ENCODE measurements around the gene TREX2. TPM values are rescaled to one million over a fixed set of nuclear protein-coding genes. Genes with fewer than 3 reads are reported as not detected.

Gene TREX2
- total RNA-seq, 2 donors from 2014 or later = 2.5 TPM

GRCh38 chrX:153469811-153470410 is 24.1 kb upstream of the TREX2 start:
- no peaks in the 10 kb centered on the region for H3K4me1 Mint-ChIP-seq
- ATAC-seq (replicated peaks) = peak; percentile 41
- H3K9me3 Mint-ChIP-seq = no peaks in the 10 kb centered on the region
- H3K36me3 Mint-ChIP-seq (ENCODE audit: low read depth) = peaks cover 11% of the 10 kb centered on the region
- peak overlapping the region; percentile 67 for H3K4me3 Mint-ChIP-seq
- no peak overlapping the region for H3K27ac Mint-ChIP-seq
- no peaks in the 10 kb centered on the region for H3K27me3 Mint-ChIP-seq

GRCh38 chrX:153468008-153468580 is 22.2 kb upstream of the TREX2 start:
- no peak overlapping the region for H3K27ac Mint-ChIP-seq
- H3K36me3 Mint-ChIP-seq (ENCODE audit: low read depth) = peaks cover 20% of the 10 kb centered on the region
- H3K9me3 Mint-ChIP-seq = no peaks in the 10 kb centered on the region
- H3K27me3 Mint-ChIP-seq = no peaks in the 10 kb centered on the region
- no peaks in the 10 kb centered on the region for H3K4me1 Mint-ChIP-seq
- ATAC-seq (replicated peaks) = no peak
- H3K4me3 Mint-ChIP-seq = no peak overlapping the region

GRCh38 chrX:153465691-153466380 is 20.0 kb upstream of the TREX2 start:
- H3K27ac Mint-ChIP-seq = no peak overlapping the region

GRCh38 chrX:153464116-153464515 is 18.3 kb upstream of the TREX2 start:
- Mint-ChIP-seq H3K27ac (no peak overlapping the region), H3K4me1 (no peaks in the 10 kb centered on the region), H3K9me3 (no peaks in the 10 kb centered on the region), H3K36me3 (ENCODE audit: low read depth) (peaks cover 51% of the 10 kb centered on the region), H3K27me3 (no peaks in the 10 kb centered on the region), H3K4me3 (no peak overlapping the region)
- ATAC-seq (replicated peaks) = no peak

More at GRCh38 chrX:153465691-153466380, 20.0 kb upstream of the TREX2 start:
- ATAC-seq (replicated peaks) = no peak
- Mint-ChIP-seq H3K27me3 (no peaks in the 10 kb centered on the region), H3K4me3 (no peak overlapping the region), H3K4me1 (no peaks in the 10 kb centered on the region), H3K36me3 (ENCODE audit: low read depth) (peaks cover 35% of the 10 kb centered on the region), H3K9me3 (no peaks in the 10 kb centered on the region)

GRCh38 chrX:153463556-153463955 is 17.7 kb upstream of the TREX2 start:
- no peak for ATAC-seq (replicated peaks)
- Mint-ChIP-seq H3K4me1 (no peaks in the 10 kb centered on the region), H3K9me3 (no peaks in the 10 kb centered on the region), H3K4me3 (no peak overlapping the region), H3K27me3 (no peaks in the 10 kb centered on the region), H3K36me3 (ENCODE audit: low read depth) (peaks cover 57% of the 10 kb centered on the region), H3K27ac (no peak overlapping the region)

GRCh38 chrX:153463031-153463430 is 17.2 kb upstream of the TREX2 start:
- Mint-ChIP-seq H3K4me1 (no peaks in the 10 kb centered on the region), H3K4me3 (no peak overlapping the region), H3K27ac (no peak overlapping the region), H3K27me3 (no peaks in the 10 kb centered on the region), H3K9me3 (no peaks in the 10 kb centered on the region), H3K36me3 (ENCODE audit: low read depth) (peaks cover 60% of the 10 kb centered on the region)
- no peak for ATAC-seq (replicated peaks)

GRCh38 chrX:153462291-153462690 is 16.4 kb upstream of the TREX2 start:
- peaks cover 52% of the 10 kb centered on the region for H3K36me3 Mint-ChIP-seq (ENCODE audit: low read depth)
- no peak for ATAC-seq (replicated peaks)
- H3K9me3 Mint-ChIP-seq = no peaks in the 10 kb centered on the region
- H3K4me1 Mint-ChIP-seq = no peaks in the 10 kb centered on the region
- H3K4me3 Mint-ChIP-seq = no peak overlapping the region
- H3K27me3 Mint-ChIP-seq = no peaks in the 10 kb centered on the region
- no peak overlapping the region for H3K27ac Mint-ChIP-seq

GRCh38 chrX:153460826-153461225 is 15.0 kb upstream of the TREX2 start:
- peaks cover 53% of the 10 kb centered on the region for H3K36me3 Mint-ChIP-seq (ENCODE audit: low read depth)
- no peaks in the 10 kb centered on the region for H3K27me3 Mint-ChIP-seq
- peak; percentile 37 for ATAC-seq (replicated peaks)
- no peaks in the 10 kb centered on the region for H3K4me1 Mint-ChIP-seq
- H3K9me3 Mint-ChIP-seq = no peaks in the 10 kb centered on the region
- no peak overlapping the region for H3K27ac Mint-ChIP-seq
- H3K4me3 Mint-ChIP-seq = no peak overlapping the region

- Mint-ChIP-seq H3K36me3 (ENCODE audit: low read depth) (peaks cover 53% of the 10 kb centered on the region), H3K4me3 (no peak overlapping the region), H3K4me1 (no peaks in the 10 kb centered on the region), H3K9me3 (no peaks in the 10 kb centered on the region), H3K27me3 (no peaks in the 10 kb centered on the region), H3K27ac (no peak overlapping the region)
- ATAC-seq (replicated peaks) = no peak
These were observed 14.1 kb upstream of the TREX2 start for GRCh38 chrX:153459986-153460385.

- ATAC-seq (replicated peaks) = no peak
- H3K4me3 Mint-ChIP-seq = no peak overlapping the region
- no peaks in the 10 kb centered on the region for H3K4me1 Mint-ChIP-seq
- H3K36me3 Mint-ChIP-seq (ENCODE audit: low read depth) = peaks cover 52% of the 10 kb centered on the region
- H3K27me3 Mint-ChIP-seq = no peaks in the 10 kb centered on the region
- no peak overlapping the region for H3K27ac Mint-ChIP-seq
- no peaks in the 10 kb centered on the region for H3K9me3 Mint-ChIP-seq
These were observed 12.6 kb upstream of the TREX2 start for GRCh38 chrX:153458476-153458875.

- Mint-ChIP-seq H3K4me3 (no peak overlapping the region), H3K4me1 (no peaks in the 10 kb centered on the region), H3K9me3 (no peaks in the 10 kb centered on the region), H3K36me3 (ENCODE audit: low read depth) (peaks cover 53% of the 10 kb centered on the region), H3K27me3 (no peaks in the 10 kb centered on the region), H3K27ac (no peak overlapping the region)
- ATAC-seq (replicated peaks) = no peak
These were observed 12.1 kb upstream of the TREX2 start for GRCh38 chrX:153457827-153458466.

- no peak overlapping the region for H3K27ac Mint-ChIP-seq
- no peak for ATAC-seq (replicated peaks)
- H3K36me3 Mint-ChIP-seq (ENCODE audit: low read depth) = peaks cover 55% of the 10 kb centered on the region
These were observed 11.4 kb upstream of the TREX2 start for GRCh38 chrX:153457136-153457825.

GRCh38 chrX:153456704-153457103 is 10.8 kb upstream of the TREX2 start:
- H3K36me3 Mint-ChIP-seq (ENCODE audit: low read depth) = peaks cover 57% of the 10 kb centered on the region
- ATAC-seq (replicated peaks) = no peak
- no peaks in the 10 kb centered on the region for H3K9me3 Mint-ChIP-seq
- H3K4me1 Mint-ChIP-seq = no peaks in the 10 kb centered on the region
- H3K27me3 Mint-ChIP-seq = no peaks in the 10 kb centered on the region
- H3K4me3 Mint-ChIP-seq = no peak overlapping the region
- H3K27ac Mint-ChIP-seq = no peak overlapping the region

More at GRCh38 chrX:153457136-153457825, 11.4 kb upstream of the TREX2 start:
- Mint-ChIP-seq H3K4me1 (no peaks in the 10 kb centered on the region), H3K9me3 (no peaks in the 10 kb centered on the region), H3K27me3 (no peaks in the 10 kb centered on the region), H3K4me3 (no peak overlapping the region)

GRCh38 chrX:153456161-153456560 is 10.3 kb upstream of the TREX2 start:
- H3K27me3 Mint-ChIP-seq = no peaks in the 10 kb centered on the region
- no peak overlapping the region for H3K4me3 Mint-ChIP-seq
- H3K36me3 Mint-ChIP-seq (ENCODE audit: low read depth) = peaks cover 57% of the 10 kb centered on the region
- no peaks in the 10 kb centered on the region for H3K9me3 Mint-ChIP-seq
- ATAC-seq (replicated peaks) = no peak
- no peaks in the 10 kb centered on the region for H3K4me1 Mint-ChIP-seq
- no peak overlapping the region for H3K27ac Mint-ChIP-seq
